HG03280 (cell line): Measurements from ENCODE around the gene BBOX1.
"Not testable (repeated sequence)": the region's sequence is repeated elsewhere in the genome, so short reads cannot be mapped to it uniquely, and the experiment has no call there.

Source experiments
- ATAC-seq: cut with Tn5 transposase; IDR thresholded peaks from one replicate; pipeline ENCODE4 v1.9.1; 2021; ENCODE audit warnings: mild to moderate bottlenecking, moderate library complexity; ENCODE audit not compliant: unreplicated experiment

Gene BBOX1

GRCh38 chr11:27083241-27083640 lies 42.6 kb downstream of the BBOX1 start:
- no peak for ATAC-seq

- ATAC-seq = no peak
Measured at GRCh38 chr11:27083782-27084181, 43.2 kb downstream of the BBOX1 start.

- no peak for ATAC-seq
Measured at GRCh38 chr11:27084518-27084917, 43.9 kb downstream of the BBOX1 start.

GRCh38 chr11:27085111-27085510 lies 44.5 kb downstream of the BBOX1 start:
- ATAC-seq = no peak

- no peak for ATAC-seq
Measured at GRCh38 chr11:27085605-27086004, 45.0 kb downstream of the BBOX1 start.

- no peak for ATAC-seq
Measured at GRCh38 chr11:27087432-27087831, 46.8 kb downstream of the BBOX1 start.

GRCh38 chr11:27088353-27088752 lies 47.7 kb downstream of the BBOX1 start:
- no peak for ATAC-seq

GRCh38 chr11:27089746-27090145 lies 49.1 kb downstream of the BBOX1 start:
- no peak for ATAC-seq

- not testable (repeated sequence) for ATAC-seq
Measured at GRCh38 chr11:27090357-27090948, 49.8 kb downstream of the BBOX1 start.

GRCh38 chr11:27094120-27094519 lies 53.5 kb downstream of the BBOX1 start:
- no peak for ATAC-seq

- ATAC-seq = no peak
Measured at GRCh38 chr11:27095059-27095458, 54.4 kb downstream of the BBOX1 start.

- ATAC-seq = no peak
Measured at GRCh38 chr11:27095887-27096286, 55.3 kb downstream of the BBOX1 start.

- no peak for ATAC-seq
Measured at GRCh38 chr11:27097551-27097950, 56.9 kb downstream of the BBOX1 start.

GRCh38 chr11:27100534-27100933 lies 59.9 kb downstream of the BBOX1 start:
- no peak for ATAC-seq

GRCh38 chr11:27107548-27107947 lies 66.9 kb downstream of the BBOX1 start:
- ATAC-seq = no peak

- no peak for ATAC-seq
Measured at GRCh38 chr11:27108809-27109208, 68.2 kb downstream of the BBOX1 start.

GRCh38 chr11:27111896-27112295 lies 71.3 kb downstream of the BBOX1 start:
- ATAC-seq = no peak

GRCh38 chr11:27112946-27113345 lies 72.3 kb downstream of the BBOX1 start:
- no peak for ATAC-seq

GRCh38 chr11:27115051-27115650 lies 74.5 kb downstream of the BBOX1 start:
- no peak for ATAC-seq

- no peak for ATAC-seq
Measured at GRCh38 chr11:27116684-27117083, 76.1 kb downstream of the BBOX1 start.

GRCh38 chr11:27118371-27118770 lies 77.8 kb downstream of the BBOX1 start:
- no peak for ATAC-seq

- no peak for ATAC-seq
Measured at GRCh38 chr11:27118949-27119348, 78.3 kb downstream of the BBOX1 start.

- ATAC-seq = no peak
Measured at GRCh38 chr11:27119396-27119795, 78.8 kb downstream of the BBOX1 start.
